SK-N-SH (cell line): ENCODE data around the gene GRP. TPM values are rescaled to one million over a fixed set of nuclear protein-coding genes. Genes with fewer than 3 reads are reported as not detected.

Experiments used
- CTCF ChIA-PET: fragments of 300-600, 350-600 bp; formaldehyde crosslinking; extraction: SDS; loops from one replicate; lab custom pipeline; 2021; lab: Yijun Ruan, JAX
- POLR2A ChIA-PET: fragments of 350-600 bp; sonication (Branson Sonifier 250); formaldehyde crosslinking; extraction: SDS; loops from one replicate; lab custom pipeline; 2020; ENCODE audit warnings: antibody characterized with exemption, inconsistent platforms; lab: Yijun Ruan, JAX
- DNase-seq: peaks from one replicate; pipeline ENCODE4 v3.0.0; 2012
- H2AFZ ChIP-seq: fragments of 200-600 bp; sonication (generic); 2 replicates; pipeline ENCODE4 v1.8.1; 2016; ENCODE audit warnings: antibody characterized with exemption, mild to moderate bottlenecking, low read depth
- H3F3A ChIP-seq: fragments of 200-600 bp; sonication (generic); replicated peaks from 2 replicates; pipeline ENCODE3; 2016; ENCODE audit warnings: antibody characterized with exemption, mild to moderate bottlenecking; ENCODE audit not compliant: insufficient read depth
- H3K27ac ChIP-seq, 2 experiments: fragments of 200-500 bp in 1 of 2; fragments of 200-600 bp in 1 of 2; sonication (Bioruptor generic) in 1 of 2; sonication (generic), shearing (Covaris generic) in 1 of 2; 2 replicates each; pipeline versions ENCODE4 v1.5.1 to v1.6.1; 2014 to 2016; ENCODE audit warnings: low read depth in 2 of 2, inconsistent platforms in 1 of 2, low read length in 1 of 2, mild to moderate bottlenecking in 1 of 2, mixed read lengths in 1 of 2
- H3K27me3 ChIP-seq: fragments of 200-600 bp; sonication (generic), shearing (Covaris generic); 2 replicates; pipeline ENCODE4 v1.6.1; 2016; ENCODE audit warnings: mixed run types; ENCODE audit not compliant: insufficient read depth
- H3K36me3 ChIP-seq, 2 experiments: fragments of 200-500 bp in 1 of 2; fragments of 200-600 bp in 1 of 2; sonication (Bioruptor generic) in 1 of 2; sonication (generic) in 1 of 2; replicated peaks in 1 of 2; 2 replicates each; pipeline versions ENCODE3 to v1.5.1; 2014 to 2016; ENCODE audit warnings: low read length in 1 of 2, mild to moderate bottlenecking in 1 of 2; ENCODE audit not compliant: insufficient read depth in 2 of 2, control insufficient read depth in 1 of 2
- H3K4me1 ChIP-seq, 2 experiments: fragments of 200-500 bp in 1 of 2; fragments of 200-600 bp in 1 of 2; sonication (Bioruptor generic) in 1 of 2; sonication (generic), shearing (Covaris generic) in 1 of 2; 2 replicates each; pipeline versions ENCODE4 v1.5.1 to v1.6.1; 2014 to 2016; ENCODE audit warnings: low read depth in 1 of 2, low read length in 1 of 2, mixed run types in 1 of 2; ENCODE audit not compliant: insufficient read depth in 2 of 2, control insufficient read depth in 1 of 2
- H3K4me2 ChIP-seq: fragments of 200-600 bp; sonication (generic), shearing (Covaris generic); 2 replicates; pipeline ENCODE4 v1.6.1; 2017; ENCODE audit warnings: mixed run types
- H3K4me3 ChIP-seq, 2 experiments: fragments of 200-500 bp in 1 of 2; fragments of 200-600 bp in 1 of 2; sonication (Bioruptor generic) in 1 of 2; sonication (generic), shearing (Covaris generic) in 1 of 2; 2 replicates each; pipeline versions ENCODE4 v1.5.1 to v1.8.1; 2014 to 2016; ENCODE audit warnings: low read depth in 2 of 2, inconsistent platforms in 1 of 2, low read length in 1 of 2, mild to moderate bottlenecking in 1 of 2, mixed read lengths in 1 of 2, moderate library complexity in 1 of 2
- H3K79me2 ChIP-seq: fragments of 200-600 bp; sonication (generic); 2 replicates; pipeline ENCODE4 v1.8.1; 2017; ENCODE audit warnings: mild to moderate bottlenecking; ENCODE audit not compliant: insufficient read depth
- H3K9ac ChIP-seq: fragments of 200-600 bp; sonication (generic); 2 replicates; pipeline ENCODE4 v1.6.1; 2017; ENCODE audit warnings: mixed run types
- H3K9me2 ChIP-seq: fragments of 200-600 bp; sonication (generic); 2 replicates; pipeline ENCODE4 v1.6.1; 2017; ENCODE audit warnings: mixed run types
- H3K9me3 ChIP-seq: fragments of 200-600 bp; sonication (generic); 2 replicates; pipeline ENCODE4 v1.6.1; 2017; ENCODE audit warnings: mixed run types, mild to moderate bottlenecking, moderate library complexity
- H4K20me1 ChIP-seq: fragments of 200-600 bp; sonication (generic); 2 replicates; pipeline ENCODE4 v1.6.1; 2017; ENCODE audit warnings: mild to moderate bottlenecking, mixed run types; ENCODE audit not compliant: insufficient read depth
- CHD2 ChIP-seq: fragments of 150-350 bp; IDR thresholded peaks from 2 replicates; pipeline ENCODE4 v1.6.1; 2018; ENCODE audit warnings: low read length; ENCODE audit not compliant: partially characterized antibody
- CTCF ChIP-seq: fragments of 200-600 bp; sonication (generic); IDR thresholded peaks from 2 replicates; pipeline ENCODE4 v1.6.1; 2017; ENCODE audit warnings: antibody characterized with exemption, mild to moderate bottlenecking, moderate library complexity
- EP300 ChIP-seq, 2 experiments: IDR thresholded peaks; 2 replicates each; pipeline versions ENCODE4 v1.4.0 to v1.6.1; 2012; ENCODE audit warnings: borderline replicate concordance in 1 of 2, low read depth in 1 of 2, low read length in 1 of 2
- EZH2phosphoT487 ChIP-seq: fragments of 200-600 bp; sonication (generic); IDR thresholded peaks from 2 replicates; pipeline ENCODE4 v1.6.1; 2017; ENCODE audit warnings: low read depth, mixed run types, mild to moderate bottlenecking, antibody characterized with exemption, moderate library complexity, borderline replicate concordance
- GATA2 ChIP-seq: sonication (generic); formaldehyde crosslinking; IDR thresholded peaks from 2 replicates; pipeline ENCODE4 v1.5.0; 2020; ENCODE audit warnings: mild to moderate bottlenecking, missing genetic modification reagents
- JUND ChIP-seq: IDR thresholded peaks from 2 replicates; pipeline ENCODE4 v1.4.0; 2012
- MAX ChIP-seq: IDR thresholded peaks from 2 replicates; pipeline ENCODE4 v1.4.0; 2012; ENCODE audit warnings: low read depth
- MXI1 ChIP-seq: IDR thresholded peaks from 2 replicates; pipeline ENCODE4 v1.6.1; 2012; ENCODE audit warnings: mild to moderate bottlenecking, low read depth, low read length, improper control_type of control experiment
- NRF1 ChIP-seq: IDR thresholded peaks from 2 replicates; pipeline ENCODE4 v1.6.1; 2012; ENCODE audit warnings: low read depth, mild to moderate bottlenecking, low read length
- POLR2AphosphoS5 ChIP-seq: IDR thresholded peaks from 2 replicates; pipeline ENCODE4 v1.6.1; 2012; ENCODE audit warnings: low read depth, low read length
- RFX5 ChIP-seq: IDR thresholded peaks from 2 replicates; pipeline ENCODE4 v1.6.1; 2012; ENCODE audit warnings: mild to moderate bottlenecking, improper control_type of control experiment, low read length
- RXRA ChIP-seq: IDR thresholded peaks from 2 replicates; pipeline ENCODE4 v1.4.0; 2012; ENCODE audit warnings: low read depth, mild to moderate bottlenecking, borderline replicate concordance
- SIN3A ChIP-seq: IDR thresholded peaks from 2 replicates; pipeline ENCODE4 v1.6.1; 2012; ENCODE audit warnings: low read depth, mild to moderate bottlenecking, low read length, moderate library complexity, borderline replicate concordance
- TAF1 ChIP-seq: IDR thresholded peaks from 2 replicates; pipeline ENCODE4 v1.6.1; 2012; ENCODE audit warnings: low read depth, mild to moderate bottlenecking, low read length, moderate library complexity, borderline replicate concordance
- TCF12 ChIP-seq: IDR thresholded peaks from 2 replicates; pipeline ENCODE4 v1.4.0; 2012
- YY1 ChIP-seq: IDR thresholded peaks from 2 replicates; pipeline ENCODE4 v1.4.0; 2012; ENCODE audit warnings: low read depth, mild to moderate bottlenecking
- WGBS: methylation state at CpG from one replicate; pipeline ENCODE4 v1.1.6; 2017; ENCODE audit warnings: low lambda C conversion rate; 5-methylcytosine and 5-hydroxymethylcytosine counted together
- polyA plus RNA-seq, 3 experiments: library from polyadenylated mRNA; depleted of rRNA; stranded (reverse); fragments of >200 nt; gene quantifications; 2 replicates each; pipeline ENCODE4 v1.2.3, GENCODE V29; 2012
- TF ChIP-seq, protein P1 (sequence below): IDR thresholded peaks from 2 replicates; pipeline ENCODE4 v1.4.0; 2012; ENCODE audit warnings: low read depth, borderline replicate concordance
- TF ChIP-seq, protein P2 (sequence below): IDR thresholded peaks from 2 replicates; pipeline ENCODE4 v1.4.0; 2012; ENCODE audit warnings: low read depth, borderline replicate concordance
- TF ChIP-seq, protein P3 (sequence below): IDR thresholded peaks from 2 replicates; pipeline ENCODE4 v1.6.1; 2012; ENCODE audit warnings: mild to moderate bottlenecking, low read depth, low read length, moderate library complexity

GRP gene
- polyA plus RNA-seq, 1 of the 3 experiments (the other 2 are of a cell fraction): 2.8 TPM

DNA sequence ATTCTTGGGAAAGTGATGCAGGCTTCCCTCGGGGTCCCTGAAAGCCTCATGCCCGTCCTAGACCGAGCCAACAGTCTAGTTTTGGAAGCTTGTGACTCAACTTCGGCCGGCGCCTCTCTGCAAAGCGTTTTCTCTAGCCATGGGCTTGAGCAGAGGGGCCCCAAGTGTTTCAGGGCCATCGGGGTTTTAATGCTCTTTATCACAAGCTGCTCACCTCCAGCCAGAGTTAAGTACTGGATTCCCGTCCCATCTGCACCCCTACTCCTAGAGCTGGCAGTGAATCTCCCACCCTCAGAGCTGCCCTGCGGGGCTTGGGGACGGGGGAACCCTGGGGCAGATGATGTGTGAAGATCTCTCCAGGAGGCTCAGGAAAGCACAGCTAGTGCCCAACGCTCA lies 46.0 kb downstream of the GRP start:
- Histone ChIP-seq H3K36me3 (no peaks in the 10 kb centered on the region), H3K27me3 (peaks cover 84% of the 10 kb centered on the region), H4K20me1 (no peaks in the 10 kb centered on the region), H3K27ac (no peak overlapping the region), H3K9me2 (no peaks in the 10 kb centered on the region), H3K79me2 (no peaks in the 10 kb centered on the region), H3K4me2 (no peak overlapping the region), H2AFZ (no peak overlapping the region), H3K9ac (no peak overlapping the region), H3K4me3 (no peak overlapping the region), H3K4me1 (peaks cover 2 to 4% of the 10 kb centered on the region in 2 experiments; a peak in 2 of 4 replicates), H3F3A (peaks cover 3% of the 10 kb centered on the region), H3K9me3 (no peaks in the 10 kb centered on the region)
- ChIA-PET POLR2A (no interaction called here), CTCF (interaction anchor here (1.4 to 8.4 kb wide), 5 partner anchors 9 to 137 kb away, joined by 5 to 92 read pairs (median 16); no protein-coding TSS in a partner anchor)
- DNase-seq: no peak
- 26% methylated on average over 5 of the region's 12 CpGs for WGBS
- TF ChIP-seq RXRA: no peak
- no peak for TF ChIP-seq CHD2
- TF ChIP-seq, protein P1, sequence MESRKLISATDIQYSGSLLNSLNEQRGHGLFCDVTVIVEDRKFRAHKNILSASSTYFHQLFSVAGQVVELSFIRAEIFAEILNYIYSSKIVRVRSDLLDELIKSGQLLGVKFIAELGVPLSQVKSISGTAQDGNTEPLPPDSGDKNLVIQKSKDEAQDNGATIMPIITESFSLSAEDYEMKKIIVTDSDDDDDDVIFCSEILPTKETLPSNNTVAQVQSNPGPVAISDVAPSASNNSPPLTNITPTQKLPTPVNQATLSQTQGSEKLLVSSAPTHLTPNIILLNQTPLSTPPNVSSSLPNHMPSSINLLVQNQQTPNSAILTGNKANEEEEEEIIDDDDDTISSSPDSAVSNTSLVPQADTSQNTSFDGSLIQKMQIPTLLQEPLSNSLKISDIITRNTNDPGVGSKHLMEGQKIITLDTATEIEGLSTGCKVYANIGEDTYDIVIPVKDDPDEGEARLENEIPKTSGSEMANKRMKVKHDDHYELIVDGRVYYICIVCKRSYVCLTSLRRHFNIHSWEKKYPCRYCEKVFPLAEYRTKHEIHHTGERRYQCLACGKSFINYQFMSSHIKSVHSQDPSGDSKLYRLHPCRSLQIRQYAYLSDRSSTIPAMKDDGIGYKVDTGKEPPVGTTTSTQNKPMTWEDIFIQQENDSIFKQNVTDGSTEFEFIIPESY: no peak
- TF ChIP-seq EZH2phosphoT487: no peak
- TF ChIP-seq MAX: no peak
- TF ChIP-seq TCF12: no peak
- no peak for TF ChIP-seq MXI1

GRCh38 chr18:59266459-59266858 lies 46.5 kb downstream of the GRP start:
- Histone ChIP-seq H3K79me2 (no peaks in the 10 kb centered on the region), H3K9ac (no peak overlapping the region), H3K9me2 (no peaks in the 10 kb centered on the region), H4K20me1 (no peaks in the 10 kb centered on the region), H3K4me2 (no peak overlapping the region), H3K9me3 (no peaks in the 10 kb centered on the region), H3K36me3 (no peaks in the 10 kb centered on the region), H3K27ac (no peak overlapping the region), H3K27me3 (peaks cover 89% of the 10 kb centered on the region), H2AFZ (no peak overlapping the region), H3K4me1 (peaks cover 2 to 4% of the 10 kb centered on the region in 2 experiments; a peak in 2 of 4 replicates), H3K4me3 (no peak overlapping the region), H3F3A (peaks cover 3% of the 10 kb centered on the region)
- ChIA-PET CTCF (interaction anchor here (1.4 to 8.4 kb wide), 4 partner anchors 9 to 136 kb away, joined by 5 to 92 read pairs (median 18); no protein-coding TSS in a partner anchor), POLR2A (no interaction called here)
- DNase-seq: no peak
- 8% methylated on average over 1 of the region's 1 CpG for WGBS
- no peak for TF ChIP-seq SIN3A
- TF ChIP-seq CTCF: no peak
- TF ChIP-seq RFX5: no peak
- no peak for TF ChIP-seq GATA2 (CRISPR knock-in tag)
- no peak for TF ChIP-seq JUND
- no peak for TF ChIP-seq TAF1
- no peak for TF ChIP-seq MAX
- TF ChIP-seq NRF1: no peak
- TF ChIP-seq, protein P2, sequence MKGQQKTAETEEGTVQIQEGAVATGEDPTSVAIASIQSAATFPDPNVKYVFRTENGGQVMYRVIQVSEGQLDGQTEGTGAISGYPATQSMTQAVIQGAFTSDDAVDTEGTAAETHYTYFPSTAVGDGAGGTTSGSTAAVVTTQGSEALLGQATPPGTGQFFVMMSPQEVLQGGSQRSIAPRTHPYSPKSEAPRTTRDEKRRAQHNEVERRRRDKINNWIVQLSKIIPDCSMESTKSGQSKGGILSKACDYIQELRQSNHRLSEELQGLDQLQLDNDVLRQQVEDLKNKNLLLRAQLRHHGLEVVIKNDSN: no peak
- no peak for TF ChIP-seq EP300 (IDR thresholded peaks at IDR 0.05; ENCODE audit: borderline replicate concordance in 1 of 2, low read depth in 1 of 2, low read length in 1 of 2)
- TF ChIP-seq YY1: no peak
- TF ChIP-seq TCF12: no peak
- TF ChIP-seq POLR2AphosphoS5: no peak
- TF ChIP-seq, protein P3, sequence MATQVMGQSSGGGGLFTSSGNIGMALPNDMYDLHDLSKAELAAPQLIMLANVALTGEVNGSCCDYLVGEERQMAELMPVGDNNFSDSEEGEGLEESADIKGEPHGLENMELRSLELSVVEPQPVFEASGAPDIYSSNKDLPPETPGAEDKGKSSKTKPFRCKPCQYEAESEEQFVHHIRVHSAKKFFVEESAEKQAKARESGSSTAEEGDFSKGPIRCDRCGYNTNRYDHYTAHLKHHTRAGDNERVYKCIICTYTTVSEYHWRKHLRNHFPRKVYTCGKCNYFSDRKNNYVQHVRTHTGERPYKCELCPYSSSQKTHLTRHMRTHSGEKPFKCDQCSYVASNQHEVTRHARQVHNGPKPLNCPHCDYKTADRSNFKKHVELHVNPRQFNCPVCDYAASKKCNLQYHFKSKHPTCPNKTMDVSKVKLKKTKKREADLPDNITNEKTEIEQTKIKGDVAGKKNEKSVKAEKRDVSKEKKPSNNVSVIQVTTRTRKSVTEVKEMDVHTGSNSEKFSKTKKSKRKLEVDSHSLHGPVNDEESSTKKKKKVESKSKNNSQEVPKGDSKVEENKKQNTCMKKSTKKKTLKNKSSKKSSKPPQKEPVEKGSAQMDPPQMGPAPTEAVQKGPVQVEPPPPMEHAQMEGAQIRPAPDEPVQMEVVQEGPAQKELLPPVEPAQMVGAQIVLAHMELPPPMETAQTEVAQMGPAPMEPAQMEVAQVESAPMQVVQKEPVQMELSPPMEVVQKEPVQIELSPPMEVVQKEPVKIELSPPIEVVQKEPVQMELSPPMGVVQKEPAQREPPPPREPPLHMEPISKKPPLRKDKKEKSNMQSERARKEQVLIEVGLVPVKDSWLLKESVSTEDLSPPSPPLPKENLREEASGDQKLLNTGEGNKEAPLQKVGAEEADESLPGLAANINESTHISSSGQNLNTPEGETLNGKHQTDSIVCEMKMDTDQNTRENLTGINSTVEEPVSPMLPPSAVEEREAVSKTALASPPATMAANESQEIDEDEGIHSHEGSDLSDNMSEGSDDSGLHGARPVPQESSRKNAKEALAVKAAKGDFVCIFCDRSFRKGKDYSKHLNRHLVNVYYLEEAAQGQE: no peak
